Measurements from ENCODE around the gene ACKR3.
A peak's percentile ranks its signal among the peaks of the same experiment; 100 is the strongest.

ACKR3 gene

GRCh38 chr2:236616624-236617023 lies 47.0 kb downstream of the ACKR3 start:
- TF ChIP-seq CTCF (IDR thresholded peaks at IDR 0.05; ENCODE audit: extremely low read depth, insufficient read depth, missing control alignments): no peak
- DNase-seq (ENCODE audit: low spot score): no peak
- in situ Hi-C loops (cut with MboI; ENCODE audit: low pct_unique_long_range_greater_than_20kb, low sequenced_read_pairs, unreplicated experiment): no loop called here

DNA sequence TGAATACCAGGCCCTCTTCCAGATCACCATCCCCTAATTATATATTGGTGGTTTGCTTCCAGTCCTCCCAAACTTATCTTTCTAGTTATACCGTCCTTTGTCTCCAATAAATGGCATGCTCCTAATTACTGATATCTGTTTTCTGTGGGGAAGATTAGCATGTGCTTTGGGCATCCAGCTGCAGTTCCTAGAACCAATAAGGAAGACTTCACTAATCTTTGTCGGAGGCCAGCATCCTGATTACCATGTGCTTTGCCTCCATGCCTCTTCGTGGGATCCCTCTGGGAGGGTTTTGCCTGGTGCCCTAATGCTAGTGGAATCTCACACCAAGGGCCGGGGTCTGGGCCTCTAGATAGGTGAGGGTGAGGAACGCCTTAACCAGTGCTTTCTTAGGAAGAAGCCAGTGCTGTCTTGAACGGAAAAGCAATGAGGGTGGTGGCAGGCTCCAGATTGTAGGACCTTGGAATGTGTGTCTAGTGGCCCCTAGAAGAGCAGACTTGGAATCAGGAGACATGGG lies 47.7 kb downstream of the ACKR3 start:
- no peak for DNase-seq (ENCODE audit: low spot score)
- no peak for TF ChIP-seq CTCF (IDR thresholded peaks at IDR 0.05; ENCODE audit: extremely low read depth, insufficient read depth, missing control alignments)
- in situ Hi-C loops (cut with MboI; ENCODE audit: low pct_unique_long_range_greater_than_20kb, low sequenced_read_pairs, unreplicated experiment): no loop called here

- no peak for DNase-seq (ENCODE audit: low spot score)
- TF ChIP-seq CTCF (IDR thresholded peaks at IDR 0.05; ENCODE audit: extremely low read depth, insufficient read depth, missing control alignments): no peak
- in situ Hi-C loops (cut with MboI; ENCODE audit: low pct_unique_long_range_greater_than_20kb, low sequenced_read_pairs, unreplicated experiment): no loop called here
Observed at GRCh38 chr2:236617796-236618195, 48.2 kb downstream of the ACKR3 start.

GRCh38 chr2:236618370-236618769 lies 48.7 kb downstream of the ACKR3 start:
- DNase-seq (ENCODE audit: low spot score): peak; percentile 57
- TF ChIP-seq CTCF (IDR thresholded peaks at IDR 0.05; ENCODE audit: extremely low read depth, insufficient read depth, missing control alignments): no peak
- in situ Hi-C loops (cut with MboI; ENCODE audit: low pct_unique_long_range_greater_than_20kb, low sequenced_read_pairs, unreplicated experiment): no loop called here

GRCh38 chr2:236619910-236620612 lies 50.4 kb downstream of the ACKR3 start:
- no peak for TF ChIP-seq CTCF (IDR thresholded peaks at IDR 0.05; ENCODE audit: extremely low read depth, insufficient read depth, missing control alignments)
- DNase-seq (ENCODE audit: low spot score): no peak
- in situ Hi-C loops (cut with MboI; ENCODE audit: low pct_unique_long_range_greater_than_20kb, low sequenced_read_pairs, unreplicated experiment): no loop called here

- no peak for DNase-seq (ENCODE audit: low spot score)
- in situ Hi-C loops (cut with MboI; ENCODE audit: low pct_unique_long_range_greater_than_20kb, low sequenced_read_pairs, unreplicated experiment): no loop called here
- TF ChIP-seq CTCF (IDR thresholded peaks at IDR 0.05; ENCODE audit: extremely low read depth, insufficient read depth, missing control alignments): no peak
Observed at GRCh38 chr2:236621786-236622185, 52.2 kb downstream of the ACKR3 start.

Measured in GM13977 (cell line).